Stimulated activated CD8-positive, alpha-beta memory T cell treated with anti-CD3 and anti-CD28 coated beads, Interleukin-15, amount 100 ng/mL, for 48 hours (primary cell): Measurements from ENCODE around the gene KRTAP12-2.
"Not testable (repeated sequence)": the region's sequence is repeated elsewhere in the genome, so short reads cannot be mapped to it uniquely, and the experiment has no call there.

Source experiments
- DNase-seq, 2 donors: peaks; one replicate each; pipeline ENCODE4 v3.0.0-alpha.2; 2020; ENCODE audit warnings: low read depth in 2 of 2

KRTAP12-2 gene

DNA sequence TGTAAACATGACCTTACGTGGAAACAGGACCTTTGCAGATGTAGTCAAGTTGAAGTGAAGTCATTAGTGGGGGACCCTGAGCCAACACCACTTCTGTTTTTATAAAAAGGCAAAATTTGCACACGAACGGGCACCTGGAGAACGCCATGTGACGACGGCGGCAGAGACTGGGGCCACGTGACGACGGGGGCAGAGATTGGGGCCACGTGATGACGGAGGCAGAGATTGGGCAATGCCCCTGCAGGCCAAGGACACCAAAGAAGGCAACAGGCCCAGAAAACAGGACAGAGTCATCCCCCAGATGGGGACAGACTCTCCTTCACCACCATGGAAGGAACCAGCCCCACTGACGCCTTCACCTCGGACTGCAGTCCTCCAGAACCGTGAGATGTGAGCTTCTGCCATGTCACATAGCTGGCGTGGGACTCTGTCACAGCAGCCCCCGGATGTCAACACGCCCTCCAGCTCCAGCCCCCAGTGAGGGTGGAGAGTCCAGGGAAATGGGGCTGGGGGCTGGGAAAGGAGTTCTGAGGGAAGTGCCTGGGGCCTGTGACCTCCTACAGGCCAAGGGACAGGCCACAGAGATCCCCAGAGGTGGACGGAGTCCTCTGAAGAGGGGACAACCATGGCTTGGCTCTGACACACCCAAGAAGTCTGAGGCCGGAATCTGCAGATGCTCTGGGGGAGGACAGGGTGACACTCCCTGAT, 16.3 kb downstream of the KRTAP12-2 start:
- DNase-seq: no peak

- DNase-seq: no peak
Measured at GRCh38 chr21:44649521-44650100, 17.1 kb downstream of the KRTAP12-2 start.

DNA sequence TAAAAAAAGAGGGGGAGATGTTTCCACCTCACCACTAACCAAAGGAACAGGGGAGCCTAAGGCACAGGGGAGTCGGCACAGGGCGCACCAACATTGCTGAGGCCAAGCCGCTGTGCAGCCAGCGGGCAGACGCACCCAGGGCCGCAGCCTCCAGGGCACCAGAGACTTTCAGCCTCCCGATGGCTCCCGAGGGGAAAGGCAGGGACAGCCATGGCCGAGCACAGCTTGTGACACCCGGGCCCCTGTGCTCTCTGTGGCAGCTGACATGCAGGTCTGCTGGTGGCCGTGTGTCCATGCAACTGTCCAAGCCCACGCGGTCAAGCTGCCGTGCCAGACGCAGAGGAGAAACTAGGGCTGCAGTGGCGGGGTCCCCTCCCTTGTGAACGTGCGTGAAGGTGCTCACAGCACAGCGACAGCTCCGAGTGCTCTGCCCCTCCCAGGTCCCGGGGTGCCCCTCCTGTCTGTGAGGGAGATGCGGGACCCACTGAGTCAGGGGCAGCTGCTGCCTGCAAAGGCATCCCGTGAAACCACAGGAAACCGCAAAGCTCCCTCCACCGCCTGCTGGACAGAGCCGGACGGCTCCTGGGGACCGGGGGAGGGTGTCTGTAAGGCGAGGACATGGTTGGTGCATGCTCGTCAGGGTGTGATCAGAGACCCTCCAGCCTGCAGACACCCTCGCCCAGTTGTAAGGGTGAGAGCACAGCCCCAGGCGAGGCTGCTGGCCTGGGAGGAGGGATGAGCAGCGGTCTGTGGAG, 18.0 kb downstream of the KRTAP12-2 start:
- DNase-seq: no peak

GRCh38 chr21:44647222-44647552, 19.5 kb downstream of the KRTAP12-2 start:
- DNase-seq: no peak

- DNase-seq: not testable (repeated sequence)
Measured at GRCh38 chr21:44646366-44647221, 20.1 kb downstream of the KRTAP12-2 start, which contains the start of gene KRTAP10-11. KRTAP10-11 (plus strand) TSS chr21:44646414; CDS start chr21:44646459, 45 bp downstream.

DNA sequence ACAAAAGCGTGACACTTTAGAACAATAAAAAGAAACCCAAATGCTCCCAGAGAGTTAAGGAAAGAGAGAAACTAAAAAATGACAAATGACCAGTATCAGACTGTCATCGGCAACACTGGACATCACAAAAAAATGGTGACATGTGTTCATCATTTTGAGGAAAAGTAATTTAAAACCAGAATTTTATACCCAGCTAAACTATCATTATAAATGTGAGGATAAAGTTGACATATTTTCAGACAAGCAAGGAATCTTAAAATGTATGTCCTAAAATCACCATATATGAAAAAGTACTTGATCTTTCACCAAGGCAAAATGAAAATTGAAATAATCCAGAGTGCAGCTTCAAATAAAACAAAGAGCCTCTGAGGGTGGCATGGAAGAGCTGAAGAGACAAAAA, 21.8 kb downstream of the KRTAP12-2 start:
- no peak for DNase-seq

- no peak for DNase-seq
Measured at GRCh38 chr21:44643741-44644310, 22.9 kb downstream of the KRTAP12-2 start.

GRCh38 chr21:44640761-44641160, 26.0 kb downstream of the KRTAP12-2 start:
- DNase-seq: no peak

GRCh38 chr21:44639331-44639655, 27.4 kb downstream of the KRTAP12-2 start:
- no peak for DNase-seq

DNA sequence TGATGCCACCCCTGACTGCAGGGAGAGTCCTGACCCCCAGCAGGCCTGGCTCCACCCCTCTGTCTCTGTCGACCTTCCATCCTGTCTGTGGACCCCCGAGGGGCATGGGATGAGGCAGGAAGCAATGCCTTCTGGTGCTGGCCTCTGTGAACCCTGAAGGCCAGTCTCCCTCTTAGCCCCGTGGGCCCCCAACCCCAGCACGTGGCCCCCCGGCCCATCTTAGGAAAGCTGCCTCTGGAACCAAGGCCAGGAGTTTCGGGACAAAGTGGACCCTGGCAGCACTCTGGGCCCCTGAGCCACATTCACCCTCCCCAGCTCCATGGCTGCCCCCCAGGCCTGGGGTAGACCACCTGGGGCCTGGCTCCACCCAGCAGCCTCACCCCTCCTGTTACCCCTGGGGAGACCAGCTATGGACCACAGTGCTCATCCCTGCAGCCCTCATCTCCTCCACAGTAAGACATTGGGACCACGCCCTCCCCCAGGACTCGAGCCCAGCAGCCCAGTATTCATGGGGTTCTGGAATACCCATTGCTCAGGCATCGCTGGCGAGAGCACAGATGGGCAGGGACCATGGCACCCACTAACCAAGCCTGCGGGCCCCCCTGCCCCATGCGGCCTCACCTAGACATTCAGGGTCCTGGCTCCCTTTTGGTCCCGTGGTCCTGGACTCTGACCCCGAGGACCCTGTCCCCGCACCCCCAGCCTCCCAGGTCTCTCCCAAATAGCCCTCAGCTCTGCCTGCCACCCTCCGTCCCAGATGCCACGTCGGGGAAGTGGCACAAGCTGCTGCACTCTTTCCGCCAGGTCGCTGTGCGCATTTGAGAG, 28.0 kb downstream of the KRTAP12-2 start:
- not testable (repeated sequence) for DNase-seq

- not testable (repeated sequence) for DNase-seq
Measured at GRCh38 chr21:44637851-44638348, 28.8 kb downstream of the KRTAP12-2 start.

GRCh38 chr21:44637018-44637850, 29.5 kb downstream of the KRTAP12-2 start, which contains the start of gene KRTAP10-10:
KRTAP10-10 (plus strand) TSS chr21:44637356; CDS start chr21:44637418, 62 bp downstream.
- no peak for DNase-seq

DNA sequence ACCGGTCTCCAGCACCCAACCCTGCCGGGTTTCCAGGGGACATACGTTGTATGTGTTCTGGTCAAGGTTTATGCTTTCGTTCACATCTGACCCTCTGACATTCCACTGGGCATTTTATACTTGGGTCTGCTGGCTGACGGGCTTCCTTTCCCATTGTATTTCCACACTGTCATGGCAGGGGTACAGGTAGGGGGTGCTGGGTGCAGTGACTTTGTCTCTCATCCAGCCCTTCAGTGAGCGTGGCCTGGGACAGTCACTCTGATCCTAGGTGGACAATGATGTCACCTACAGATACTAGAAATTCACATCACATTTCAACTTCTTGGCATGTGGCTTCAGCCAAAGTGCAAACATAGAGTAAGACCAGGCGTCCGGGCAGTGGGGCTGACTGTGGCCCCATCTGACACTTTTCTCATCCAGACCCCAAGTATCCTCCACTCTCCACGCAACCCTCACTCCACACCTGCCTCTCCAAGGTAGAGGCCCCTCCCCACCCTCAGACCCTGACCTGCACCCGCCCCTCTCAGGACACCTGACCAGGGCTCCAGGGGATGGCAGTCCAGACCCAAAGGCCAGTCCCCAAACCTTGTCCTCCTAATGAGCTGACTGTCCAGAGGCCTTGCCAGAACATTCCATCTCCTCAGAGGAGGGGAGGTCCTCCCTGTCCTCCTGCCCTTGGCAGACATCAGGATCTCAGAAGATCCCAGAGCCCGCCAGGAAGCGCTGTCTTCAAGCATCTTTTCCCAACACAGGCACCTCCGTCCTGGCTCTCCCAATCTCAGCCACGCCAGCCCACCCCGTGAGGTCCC, 30.3 kb downstream of the KRTAP12-2 start:
- no peak for DNase-seq

- DNase-seq: no peak
Measured at GRCh38 chr21:44632067-44632466, 34.7 kb downstream of the KRTAP12-2 start.

GRCh38 chr21:44630440-44630839, 36.3 kb downstream of the KRTAP12-2 start:
- no peak for DNase-seq

GRCh38 chr21:44628707-44629391, 37.9 kb downstream of the KRTAP12-2 start:
- DNase-seq: no peak

DNA sequence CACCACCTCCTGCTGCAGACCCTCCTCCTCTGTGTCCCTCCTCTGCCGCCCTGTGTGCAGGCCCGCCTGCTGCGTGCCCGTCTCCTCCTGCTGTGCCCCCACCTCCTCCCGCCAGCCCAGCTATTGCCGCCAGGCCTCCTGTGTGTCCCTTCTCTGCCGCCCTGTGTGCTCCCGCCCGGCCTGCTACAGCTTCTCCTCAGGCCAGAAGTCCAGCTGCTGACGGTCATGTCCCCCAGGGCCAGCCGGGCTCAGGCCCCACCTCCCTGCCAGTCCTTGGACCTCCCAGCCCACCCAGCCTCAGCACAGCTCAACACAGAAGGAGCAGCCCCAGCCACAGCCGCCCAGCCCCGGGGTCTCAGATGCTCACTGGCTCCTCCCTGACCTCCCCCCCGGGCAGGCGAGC, 38.9 kb downstream of the KRTAP12-2 start:
- DNase-seq: not testable (repeated sequence)

GRCh38 chr21:44627181-44627822, 39.4 kb downstream of the KRTAP12-2 start:
- DNase-seq: not testable (repeated sequence)
